K562 (cell line): ENCODE measurements around the gene OR52R1.
"Not testable (repeated sequence)": the region's sequence is repeated elsewhere in the genome, so short reads cannot be mapped to it uniquely, and the experiment has no call there.

Source experiments
- BMI1 ChIP-seq: fragments of 150-350 bp; IDR thresholded peaks from 2 replicates; pipeline ENCODE4 v1.6.1; 2014; ENCODE audit warnings: low read length
- CTCF ChIP-seq, 3 experiments: IDR thresholded peaks in 2 of 3; conservative IDR thresholded peaks in 1 of 3; 2 replicates each; pipeline ENCODE4 v1.5.1; 2011 to 2012; ENCODE audit warnings: low read length in 3 of 3, mild to moderate bottlenecking in 3 of 3, control low read depth in 2 of 3, improper control_type of control experiment in 1 of 3, inconsistent platforms in 1 of 3, low read depth in 1 of 3, mixed read lengths in 1 of 3, moderate library complexity in 1 of 3; ENCODE audit not compliant: insufficient read depth in 2 of 3
- ELF4 ChIP-seq: fragments of 450-650 bp; formaldehyde crosslinking; IDR thresholded peaks from 2 replicates; pipeline ENCODE4 v1.4.0; 2022; ENCODE audit warnings: missing genetic modification characterization
- EP300 ChIP-seq: IDR thresholded peaks from 2 replicates; pipeline ENCODE4 v1.6.1; 2012; ENCODE audit warnings: low read length, improper control_type of control experiment
- EZH2 ChIP-seq: IDR thresholded peaks from 2 replicates; pipeline ENCODE4 v1.6.1; 2012; ENCODE audit warnings: low read depth, mild to moderate bottlenecking, inconsistent platforms, low read length, borderline replicate concordance
- FOXJ3 ChIP-seq: sonication (generic); formaldehyde crosslinking; IDR thresholded peaks from 2 replicates; pipeline ENCODE4 v1.4.0; 2020; ENCODE audit warnings: mild to moderate bottlenecking, missing genetic modification reagents
- FOXO4 ChIP-seq: fragments of 450-650 bp; formaldehyde crosslinking; IDR thresholded peaks from 2 replicates; pipeline ENCODE4 v1.4.0; 2020; ENCODE audit warnings: mild to moderate bottlenecking, moderate library complexity
- FOXP1 ChIP-seq: sonication (generic); formaldehyde crosslinking; IDR thresholded peaks from 2 replicates; pipeline ENCODE4 v1.8.0; 2022; ENCODE audit warnings: mild to moderate bottlenecking, missing genetic modification reagents
- HNRNPUL1 ChIP-seq: fragments of 200-400 bp; formaldehyde crosslinking; IDR thresholded peaks from 2 replicates; pipeline ENCODE4 v1.6.1; 2017; ENCODE audit warnings: low read length
- MEF2D ChIP-seq: conservative IDR thresholded peaks from 2 replicates; pipeline ENCODE4 v1.6.1; 2016; ENCODE audit warnings: low read depth, missing genetic modification characterization, missing compliant biosample characterization
- MXI1 ChIP-seq: IDR thresholded peaks from 2 replicates; pipeline ENCODE4 v1.6.1; 2011; ENCODE audit warnings: low read depth, mild to moderate bottlenecking, improper control_type of control experiment, low read length
- SMAD2 ChIP-seq: fragments of 150-350 bp; IDR thresholded peaks from 2 replicates; pipeline ENCODE4 v1.6.1; 2014; ENCODE audit warnings: low read depth, mild to moderate bottlenecking, low read length
- ZNF696 ChIP-seq: fragments of 250-450 bp; sonication (Bioruptor Pico); conservative IDR thresholded peaks from 2 replicates; pipeline ENCODE4 v1.4.0; 2020; ENCODE audit warnings: mild to moderate bottlenecking, moderate library complexity
- TF ChIP-seq, protein P1 (sequence below): fragments of 250-450 bp; sonication (Bioruptor Pico); IDR thresholded peaks from 2 replicates; pipeline ENCODE4 v1.5.1; 2021; ENCODE audit warnings: mild to moderate bottlenecking

- TF ChIP-seq, protein P1, sequence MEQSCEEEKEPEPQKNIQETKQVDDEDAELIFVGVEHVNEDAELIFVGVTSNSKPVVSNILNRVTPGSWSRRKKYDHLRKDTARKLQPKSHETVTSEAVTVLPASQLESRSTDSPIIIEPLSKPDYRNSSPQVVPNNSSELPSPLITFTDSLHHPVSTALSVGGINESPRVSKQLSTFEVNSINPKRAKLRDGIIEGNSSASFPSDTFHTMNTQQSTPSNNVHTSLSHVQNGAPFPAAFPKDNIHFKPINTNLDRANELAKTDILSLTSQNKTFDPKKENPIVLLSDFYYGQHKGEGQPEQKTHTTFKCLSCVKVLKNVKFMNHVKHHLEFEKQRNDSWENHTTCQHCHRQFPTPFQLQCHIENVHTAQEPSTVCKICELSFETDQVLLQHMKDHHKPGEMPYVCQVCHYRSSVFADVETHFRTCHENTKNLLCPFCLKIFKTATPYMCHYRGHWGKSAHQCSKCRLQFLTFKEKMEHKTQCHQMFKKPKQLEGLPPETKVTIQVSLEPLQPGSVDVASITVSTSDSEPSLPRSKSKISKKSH (CRISPR knock-in tag): not testable (repeated sequence)
- TF ChIP-seq ELF4 (CRISPR knock-in tag); MXI1; ZNF696; MEF2D (tag); BMI1; EZH2; FOXJ3 (CRISPR knock-in tag); EP300; FOXO4 (CRISPR knock-in tag); CTCF (IDR thresholded peaks at IDR 0.05 in 2 of 3, conservative IDR thresholded peaks at IDR 0.05 in 1 of 3; ENCODE audit: insufficient read depth in 2 of 3, low read depth in 1 of 3, low read length in 3 of 3); SMAD2; FOXP1 (CRISPR knock-in tag); HNRNPUL1: not testable (repeated sequence)
Observed at GRCh38 chr11:4801316-4801715, 2.9 kb downstream of the OR52R1 start.
